Measurements from ENCODE around the gene MUC5AC. TPM values are rescaled to one million over a fixed set of nuclear protein-coding genes. Genes with fewer than 3 reads are reported as not detected.
"Not testable (repeated sequence)": the region's sequence is repeated elsewhere in the genome, so short reads cannot be mapped to it uniquely, and the experiment has no call there.

The MUC5AC gene
- total RNA-seq, 6 experiments from 2014 or later = not detected

GRCh38 chr11:1171223-1171984 lies 13.7 kb downstream of the MUC5AC start:
- H3K4me1 Mint-ChIP-seq (ENCODE audit: low read depth) = no peaks in the 10 kb centered on the region

DNA sequence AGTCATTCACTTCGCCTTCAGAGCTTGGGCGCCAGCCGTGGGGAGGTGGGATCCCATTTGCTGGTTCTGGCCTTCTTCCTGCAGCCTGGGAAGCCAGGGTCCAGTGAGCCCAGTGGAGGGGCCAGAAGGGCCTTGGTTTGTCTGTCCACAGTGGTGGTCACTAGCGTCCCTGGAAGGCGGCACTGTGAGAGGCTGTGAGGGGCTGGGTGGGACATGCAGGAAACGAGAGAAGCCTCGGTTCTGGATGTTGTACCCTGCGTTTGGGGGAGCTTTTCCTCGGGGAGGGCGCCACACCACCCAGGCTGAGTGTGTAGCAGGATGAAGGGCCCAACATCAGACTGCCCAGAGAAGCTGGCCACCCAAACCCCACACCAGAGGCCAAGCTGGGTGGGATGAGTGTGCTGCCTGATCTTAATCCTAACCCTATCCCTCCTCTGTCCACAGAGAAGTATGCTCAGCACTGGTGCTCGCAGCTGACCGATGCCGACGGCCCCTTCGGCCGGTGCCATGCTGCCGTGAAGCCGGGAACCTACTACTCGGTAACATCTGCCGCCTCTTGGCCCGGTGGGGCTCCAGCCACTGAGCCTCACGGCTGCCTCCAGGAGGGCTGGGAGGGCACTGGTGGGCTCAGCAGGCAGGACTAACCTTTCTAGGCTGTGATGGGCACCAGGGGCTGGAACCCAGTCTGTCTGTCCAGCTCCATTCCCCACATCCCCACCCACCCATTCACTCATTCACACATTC lies 14.4 kb downstream of the MUC5AC start:
- DNase-seq = no peak
- no peak overlapping the region for H3K27ac Mint-ChIP-seq
- peaks cover 8% of the 10 kb centered on the region; the same call in 1 of the 2 replicates for H3K36me3 Mint-ChIP-seq (ENCODE audit: low read depth)
- no peak overlapping the region for H3K4me3 Mint-ChIP-seq
- H3K9me3 Mint-ChIP-seq = peaks cover 26% of the 10 kb centered on the region
- TF ChIP-seq CTCF (IDR thresholded peaks at IDR 0.05) = no peak
- H3K4me1 Mint-ChIP-seq (ENCODE audit: low read depth) = no peaks in the 10 kb centered on the region
- H3K27me3 Mint-ChIP-seq (ENCODE audit: insufficient read depth) = peaks cover 6% of the 10 kb centered on the region; the same call in 1 of the 2 replicates

More at GRCh38 chr11:1171223-1171984, 13.7 kb downstream of the MUC5AC start:
- peaks cover 7% of the 10 kb centered on the region; the same call in 1 of the 2 replicates for H3K27me3 Mint-ChIP-seq (ENCODE audit: insufficient read depth)
- H3K27ac Mint-ChIP-seq = no peak overlapping the region
- no peak overlapping the region for H3K4me3 Mint-ChIP-seq
- DNase-seq = no peak
- peaks cover 8% of the 10 kb centered on the region; the same call in 1 of the 2 replicates for H3K36me3 Mint-ChIP-seq (ENCODE audit: low read depth)
- peaks cover 26% of the 10 kb centered on the region for H3K9me3 Mint-ChIP-seq
- no peak for TF ChIP-seq CTCF (IDR thresholded peaks at IDR 0.05)

DNA sequence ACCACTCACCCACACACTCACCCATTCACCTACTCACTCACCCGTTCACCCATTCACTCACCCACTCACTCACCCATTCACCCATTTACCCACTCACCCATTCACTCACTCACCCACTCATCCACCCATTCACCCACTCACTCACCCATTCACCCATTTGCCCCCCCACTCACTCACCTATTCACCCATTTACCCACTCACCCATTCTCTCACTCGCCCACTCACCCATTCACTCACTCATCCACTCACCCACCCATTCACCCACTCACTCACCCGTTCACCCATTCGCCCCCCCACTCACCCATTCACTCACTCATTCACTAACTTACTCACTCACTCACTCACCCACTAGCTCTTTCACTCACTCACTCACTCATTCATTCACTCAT lies 15.0 kb downstream of the MUC5AC start:
- Mint-ChIP-seq H3K27ac (no peak overlapping the region), H3K4me1 (ENCODE audit: low read depth) (no peaks in the 10 kb centered on the region), H3K36me3 (ENCODE audit: low read depth) (peaks cover 8% of the 10 kb centered on the region; the same call in 1 of the 2 replicates), H3K27me3 (ENCODE audit: insufficient read depth) (peaks cover under 1% of the 10 kb centered on the region; the same call in 1 of the 2 replicates), H3K4me3 (no peak overlapping the region), H3K9me3 (peaks cover 26% of the 10 kb centered on the region)
- TF ChIP-seq CTCF (IDR thresholded peaks at IDR 0.05) = no peak
- DNase-seq = no peak

GRCh38 chr11:1173396-1173795 lies 15.6 kb downstream of the MUC5AC start:
- H3K27me3 Mint-ChIP-seq (ENCODE audit: insufficient read depth); H3K4me1 Mint-ChIP-seq (ENCODE audit: low read depth); H3K4me3 Mint-ChIP-seq; DNase-seq; H3K27ac Mint-ChIP-seq; H3K36me3 Mint-ChIP-seq (ENCODE audit: low read depth): not testable (repeated sequence)
- H3K9me3 Mint-ChIP-seq = peaks cover 23% of the 10 kb centered on the region

DNA sequence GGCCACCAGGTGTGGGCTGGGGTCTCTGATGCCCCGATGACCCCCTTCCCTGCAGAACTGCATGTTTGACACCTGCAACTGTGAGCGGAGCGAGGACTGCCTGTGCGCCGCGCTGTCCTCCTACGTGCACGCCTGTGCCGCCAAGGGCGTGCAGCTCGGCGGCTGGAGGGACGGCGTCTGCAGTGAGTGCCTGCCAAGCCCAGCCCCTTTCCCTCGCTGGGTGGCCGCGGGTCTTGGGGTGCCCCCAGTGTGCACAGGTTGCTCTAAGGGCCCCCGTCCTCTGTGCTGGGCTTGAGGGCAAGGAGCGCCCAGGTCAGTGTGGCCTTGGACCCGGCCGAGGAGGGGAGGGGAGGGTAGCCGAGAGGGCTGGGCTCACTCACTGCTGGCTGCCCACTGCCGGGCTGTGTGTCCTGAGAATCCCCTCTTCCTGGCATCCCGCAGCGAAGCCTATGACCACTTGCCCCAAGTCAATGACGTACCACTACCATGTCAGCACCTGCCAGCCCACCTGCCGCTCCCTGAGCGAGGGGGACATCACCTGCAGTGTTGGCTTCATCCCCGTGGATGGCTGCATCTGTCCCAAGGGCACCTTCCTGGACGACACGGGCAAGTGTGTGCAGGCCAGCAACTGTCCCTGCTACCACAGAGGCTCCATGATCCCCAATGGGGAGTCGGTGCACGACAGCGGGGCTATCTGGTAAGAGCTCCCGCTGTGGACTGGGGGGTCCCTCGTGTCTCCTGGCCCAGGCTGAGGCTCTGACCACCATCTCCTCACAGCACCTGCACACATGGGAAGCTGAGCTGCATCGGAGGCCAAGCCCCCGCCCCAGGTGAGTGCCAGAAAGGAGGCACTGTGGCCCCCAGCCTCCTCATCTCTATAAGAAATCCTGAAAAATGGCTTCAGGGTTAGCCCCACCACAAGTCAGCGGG lies 17.0 kb downstream of the MUC5AC start:
- Mint-ChIP-seq H3K27ac (no peak overlapping the region), H3K36me3 (ENCODE audit: low read depth) (peaks cover 8% of the 10 kb centered on the region; the same call in 1 of the 2 replicates), H3K4me3 (no peak overlapping the region), H3K27me3 (ENCODE audit: insufficient read depth) (no peaks in the 10 kb centered on the region; the same call in 1 of the 2 replicates), H3K9me3 (peaks cover 21% of the 10 kb centered on the region), H3K4me1 (ENCODE audit: low read depth) (no peaks in the 10 kb centered on the region)
- TF ChIP-seq CTCF (IDR thresholded peaks at IDR 0.05) = no peak
- DNase-seq = no peak

All from HFFc6 (cell line).